Measurements from ENCODE around the gene EFCAB7. TPM values are rescaled to one million over a fixed set of nuclear protein-coding genes. Genes with fewer than 3 reads are reported as not detected.
A peak's percentile ranks its signal among the peaks of the same experiment; 100 is the strongest.
"Not testable (repeated sequence)": the region's sequence is repeated elsewhere in the genome, so short reads cannot be mapped to it uniquely, and the experiment has no call there.

The EFCAB7 gene
- polyA plus RNA-seq, 1 donor = 9.7 TPM

- DNase-seq = no peak
Measured at GRCh38 chr1:63555480-63555879, 32.2 kb downstream of the EFCAB7 start.

DNA sequence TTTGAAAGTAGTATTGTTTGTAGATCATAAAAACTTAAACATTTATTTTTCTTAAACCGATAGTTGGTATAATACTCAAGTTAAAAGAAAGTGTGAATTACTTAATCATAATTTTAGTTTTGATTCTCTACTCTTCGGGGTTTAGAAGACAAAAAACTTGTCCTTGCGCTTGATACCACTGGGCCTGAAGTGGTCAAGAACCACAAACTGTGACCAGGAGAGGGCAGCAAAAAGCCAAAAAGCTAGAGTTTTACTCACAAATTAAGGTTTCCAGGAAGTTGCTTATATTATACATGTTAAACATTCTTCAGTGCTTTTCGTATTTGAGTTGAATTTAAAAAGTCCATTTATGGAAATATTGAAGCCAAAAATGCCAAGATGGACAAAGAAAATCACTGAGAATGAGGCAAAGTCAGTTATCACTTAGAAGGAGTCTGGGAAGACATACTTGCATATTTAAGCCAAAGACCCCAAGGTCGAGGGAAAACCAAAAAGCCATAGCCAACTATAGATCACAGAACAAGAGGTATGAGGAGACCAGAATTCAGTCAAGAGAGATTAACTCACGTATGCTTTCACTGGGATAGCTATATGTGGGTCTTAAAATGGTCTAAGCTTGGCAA, 34.2 kb downstream of the EFCAB7 start:
- DNase-seq = no peak

DNA sequence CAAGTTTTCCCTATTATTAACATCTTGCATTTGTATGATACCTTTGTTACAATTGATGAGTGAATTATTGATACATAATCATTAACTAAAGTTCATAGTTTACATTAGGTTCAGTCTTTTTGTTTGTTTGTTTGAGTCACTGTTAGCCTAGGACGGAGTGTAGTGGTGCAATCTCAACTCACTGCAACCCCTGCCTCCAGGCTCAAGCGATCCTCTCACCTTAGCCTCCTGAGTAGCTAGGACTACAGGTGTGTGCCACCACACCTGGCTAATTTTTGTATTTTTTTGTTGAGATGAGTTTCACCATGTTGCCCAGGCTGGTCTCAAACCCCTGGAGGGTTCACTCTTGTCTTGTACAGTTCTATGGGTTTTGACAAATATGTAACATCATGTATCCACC, 36.0 kb downstream of the EFCAB7 start:
- DNase-seq = no peak

GRCh38 chr1:63563745-63564144, 40.4 kb downstream of the EFCAB7 start:
- no peak for DNase-seq

DNA sequence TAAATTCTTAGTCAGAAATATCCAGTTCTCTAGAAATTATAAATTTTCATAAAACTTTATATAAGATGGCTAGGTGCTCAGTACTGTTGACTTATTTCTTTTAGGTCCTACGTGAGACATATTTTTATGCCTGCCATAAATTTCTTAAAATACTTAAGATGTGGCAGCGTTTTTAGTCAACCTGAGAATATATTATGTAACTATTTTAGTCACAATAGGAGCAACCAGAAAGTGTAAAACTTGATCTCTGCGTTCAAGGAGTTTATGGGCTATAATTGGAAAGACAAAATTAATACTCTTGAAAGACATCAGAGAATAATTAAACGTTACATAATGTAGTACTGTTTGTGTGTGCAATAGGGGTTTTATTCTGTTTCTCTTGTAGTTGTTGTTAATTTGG, 45.7 kb downstream of the EFCAB7 start:
- no peak for DNase-seq

DNA sequence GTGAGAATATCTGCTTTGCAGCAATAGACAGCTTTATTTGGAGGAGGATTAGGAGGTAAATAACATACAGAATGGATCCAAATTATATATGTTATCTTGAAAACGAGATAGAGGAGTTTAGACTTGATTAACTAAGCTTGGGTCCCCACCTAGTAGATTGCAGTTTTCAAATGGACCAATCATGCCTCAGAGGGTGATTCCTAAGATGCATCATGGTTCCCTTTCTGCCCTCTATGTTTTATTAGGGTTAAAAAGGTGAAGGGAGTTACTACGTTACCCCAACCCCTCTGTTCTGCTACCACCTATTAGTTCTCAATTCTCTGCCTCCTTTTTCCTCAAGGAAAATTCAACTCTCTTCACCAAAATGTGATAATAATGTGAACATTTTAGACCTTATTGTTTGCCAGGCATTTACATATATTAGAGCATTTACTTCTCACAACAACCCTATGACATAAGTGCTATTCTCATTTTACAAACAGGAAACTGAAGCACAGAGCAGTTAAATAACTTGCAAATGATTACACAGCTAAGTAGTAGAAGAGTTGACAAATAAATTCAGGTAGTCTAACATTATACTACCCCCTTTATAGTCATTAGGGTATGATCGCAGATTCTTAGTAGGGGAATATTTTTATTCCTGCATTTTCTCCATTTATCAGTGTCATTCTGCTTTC, 46.5 kb downstream of the EFCAB7 start:
- no peak for DNase-seq

GRCh38 chr1:63572686-63573085, 49.4 kb downstream of the EFCAB7 start:
- not testable (repeated sequence) for DNase-seq

GRCh38 chr1:63574203-63574796, 51.0 kb downstream of the EFCAB7 start:
- DNase-seq = not testable (repeated sequence)

GRCh38 chr1:63575340-63575826, 52.1 kb downstream of the EFCAB7 start:
- DNase-seq = peak; percentile 23

DNA sequence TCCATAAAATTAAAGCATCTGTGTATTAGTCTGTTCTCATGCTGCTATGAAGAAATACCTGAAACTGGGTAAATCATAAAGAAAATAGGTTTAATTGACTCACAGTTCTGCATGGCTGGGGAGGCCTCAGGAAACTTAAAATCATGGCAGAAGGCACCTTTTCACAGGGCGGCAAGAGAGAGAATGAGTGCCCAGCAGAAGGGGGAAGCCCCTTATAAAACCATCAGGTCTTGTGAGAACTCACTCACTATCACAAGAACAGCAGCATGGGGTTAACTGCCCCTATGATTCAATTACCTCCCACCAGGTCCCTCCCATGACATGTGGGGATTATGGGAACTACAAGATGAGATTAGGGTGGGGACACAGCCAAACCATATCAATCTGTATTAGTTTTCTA, 63.0 kb downstream of the EFCAB7 start:
- not testable (repeated sequence) for DNase-seq

DNA sequence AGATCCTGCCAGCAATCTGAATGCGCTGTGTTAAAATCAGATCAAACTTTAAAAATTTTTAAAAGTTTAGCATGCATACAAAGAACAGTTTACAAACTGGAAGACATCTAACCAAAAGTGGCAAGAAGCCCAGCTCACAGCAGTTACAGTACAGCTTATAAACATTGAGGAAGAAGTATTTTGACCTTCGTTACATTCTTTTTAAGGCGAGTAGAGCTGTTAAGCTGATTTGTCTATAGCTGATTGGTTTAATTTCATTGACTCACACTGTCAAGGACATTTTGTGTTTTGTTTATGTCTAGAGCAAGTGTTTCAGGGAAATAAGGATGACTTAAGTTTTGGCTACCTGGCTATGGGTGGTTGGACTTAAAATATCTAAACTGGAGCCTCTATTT, 66.8 kb downstream of the EFCAB7 start:
- DNase-seq = peak; percentile 32

DNA sequence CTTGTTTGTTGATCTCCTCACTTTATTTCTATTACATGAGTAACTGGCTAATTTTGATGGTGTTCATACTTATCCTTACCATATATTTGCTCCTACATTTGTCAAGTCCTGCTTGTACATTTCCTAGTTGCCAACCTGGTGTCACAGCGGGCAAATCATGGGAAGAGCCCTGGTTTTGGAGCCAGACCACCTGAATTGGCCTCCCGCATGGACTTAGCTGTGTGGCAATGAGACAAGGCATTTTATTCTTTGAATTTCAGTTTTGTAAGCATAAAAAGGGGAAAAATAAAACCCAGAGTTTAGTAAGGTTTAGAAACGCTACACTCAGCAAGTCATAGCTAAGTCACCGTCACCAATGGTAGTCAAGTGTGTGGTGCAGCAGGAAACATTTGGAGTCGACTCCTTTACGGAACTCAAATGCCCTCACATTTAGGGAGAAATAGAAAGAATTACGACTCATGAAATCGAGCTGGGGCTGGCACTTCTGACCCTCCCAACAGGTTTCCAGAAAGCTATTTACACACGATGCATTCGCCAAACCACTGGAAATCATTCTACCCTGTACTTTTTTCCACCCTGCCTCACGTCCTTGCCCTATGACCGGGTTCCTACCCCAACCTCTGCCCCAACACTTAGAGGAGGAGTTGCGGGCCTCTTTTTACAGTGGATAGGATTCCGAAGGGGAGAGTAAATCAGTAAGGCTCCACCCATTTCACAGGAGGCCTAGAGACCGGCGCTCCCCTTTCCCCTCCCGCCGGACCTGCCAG, 69.4 kb downstream of the EFCAB7 start:
- DNase-seq = peak; percentile 11

- peak; percentile 86 for DNase-seq
Measured at GRCh38 chr1:63593303-63593885, 70.1 kb downstream of the EFCAB7 start, which contains the start of gene PGM1. TSS of gene PGM1 (plus strand) at chr1:63593411. CDS start at chr1:63593489, 78 bp downstream.

DNA sequence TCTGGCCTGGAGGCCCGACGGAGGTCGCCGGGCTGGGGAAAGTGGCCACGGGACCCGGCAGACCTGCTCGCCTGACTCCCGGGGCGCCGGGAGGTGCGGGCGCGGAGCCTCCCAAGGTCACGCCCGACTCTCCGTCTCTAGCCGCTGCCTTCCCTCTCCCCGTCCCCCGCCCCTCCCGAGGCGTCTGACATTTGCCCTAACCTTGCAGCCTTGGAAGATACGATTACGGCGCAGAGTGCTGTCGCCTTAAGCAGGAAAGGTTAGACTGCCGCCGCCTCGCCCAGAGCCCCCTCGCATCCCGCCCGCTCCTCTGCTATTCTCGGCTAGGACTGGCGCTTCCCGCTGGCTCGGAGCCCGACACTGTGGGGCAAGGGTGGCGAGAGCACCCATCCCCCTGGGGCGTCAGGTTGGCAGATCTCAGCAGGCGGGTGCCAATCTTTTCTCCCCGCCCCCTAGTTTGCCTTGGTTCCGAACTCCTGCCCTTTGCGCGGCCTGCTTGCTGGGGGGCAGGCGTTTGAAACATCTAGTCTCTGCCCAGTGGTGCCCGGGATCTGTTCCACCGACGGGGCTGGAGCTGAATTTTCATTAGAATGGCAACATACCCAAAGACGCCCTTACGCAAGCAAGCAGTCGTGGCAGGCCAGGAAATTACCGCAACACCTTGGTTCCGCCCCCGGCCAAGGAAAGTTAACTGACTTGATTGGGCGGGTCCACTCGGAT, 70.7 kb downstream of the EFCAB7 start:
- DNase-seq = peak; percentile 43

- no peak for DNase-seq
Measured at GRCh38 chr1:63595435-63595834, 72.1 kb downstream of the EFCAB7 start.

GRCh38 chr1:63599799-63600198, 76.5 kb downstream of the EFCAB7 start:
- no peak for DNase-seq

GRCh38 chr1:63600248-63600647, 76.9 kb downstream of the EFCAB7 start:
- no peak for DNase-seq

DNA sequence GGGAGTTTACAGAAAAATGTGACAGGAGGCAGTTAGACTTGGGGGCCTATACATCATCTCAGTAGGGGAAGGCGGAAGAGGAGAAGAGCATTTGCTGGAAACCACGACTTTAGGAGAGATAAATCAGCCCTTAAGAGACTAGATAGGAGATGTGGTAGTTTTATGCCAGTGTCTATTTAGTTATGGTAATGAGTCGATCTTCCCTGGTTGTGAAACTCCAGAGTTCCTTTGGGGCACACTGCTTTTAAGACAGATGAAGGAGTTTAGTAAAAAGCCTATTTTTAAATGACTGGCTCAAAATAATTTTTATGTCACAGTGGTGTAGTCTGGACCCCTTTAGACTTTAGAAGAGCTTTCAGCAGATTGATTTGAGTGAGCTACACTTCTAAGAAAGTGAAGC, 77.7 kb downstream of the EFCAB7 start:
- DNase-seq = no peak

DNA sequence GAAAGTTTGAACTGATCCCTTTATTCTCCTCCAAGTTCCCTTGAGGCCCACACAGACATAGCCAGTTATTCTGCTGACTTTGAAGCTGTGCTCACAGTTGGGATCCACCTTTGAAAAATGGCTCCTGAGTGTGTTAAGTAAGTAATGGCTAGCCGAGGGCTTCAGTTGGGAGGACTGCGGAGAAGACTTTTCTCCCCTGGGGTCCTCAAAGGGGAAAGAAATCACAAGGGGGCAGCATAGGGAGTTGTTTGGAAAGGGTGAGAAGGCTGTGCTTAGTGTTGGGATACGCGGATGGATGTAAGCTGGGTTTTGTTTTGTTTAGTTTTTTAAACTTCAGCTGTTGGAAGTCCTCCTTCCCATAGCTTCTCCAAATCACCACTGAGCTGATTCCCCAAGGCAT, 78.1 kb downstream of the EFCAB7 start:
- DNase-seq = no peak

DNA sequence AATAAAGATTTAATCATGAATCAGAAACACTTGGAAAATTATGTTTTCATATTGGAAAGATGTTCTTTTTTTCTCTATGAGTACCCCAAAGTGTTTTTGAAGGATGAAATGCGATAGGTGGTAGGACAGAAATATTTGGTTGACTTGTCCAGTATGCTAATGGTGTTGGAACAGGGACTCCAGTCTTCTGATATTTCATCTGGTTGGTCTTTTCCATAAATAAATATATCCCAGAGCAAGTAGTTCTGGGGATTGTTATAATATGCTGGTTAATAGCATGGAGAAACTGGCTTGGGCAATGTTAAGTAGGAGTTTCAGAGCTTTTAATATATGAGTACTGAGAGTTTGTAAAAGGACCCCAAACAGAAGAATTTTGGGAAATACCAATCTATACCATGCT, 78.6 kb downstream of the EFCAB7 start:
- DNase-seq = no peak

DNA sequence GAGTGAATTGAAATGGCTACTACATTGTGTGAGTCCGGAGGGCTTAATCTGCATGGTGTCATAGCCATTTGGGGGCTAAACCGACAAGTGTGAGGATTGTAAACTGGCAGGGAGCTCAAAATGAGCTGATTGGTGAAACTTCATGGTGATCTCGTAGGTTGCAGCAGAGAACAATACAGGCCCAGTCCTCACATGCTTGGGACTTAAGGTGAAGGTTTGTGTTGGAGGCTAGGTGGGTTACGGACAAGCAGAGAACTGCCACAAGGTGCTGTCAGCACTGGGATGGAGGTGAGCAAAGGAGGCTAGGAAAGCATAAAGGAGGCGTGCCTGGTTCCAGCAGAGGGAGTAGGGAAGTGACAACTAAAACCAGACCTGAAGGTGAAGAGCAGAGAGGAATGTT, 79.3 kb downstream of the EFCAB7 start:
- no peak for DNase-seq

GRCh38 chr1:63603810-63604209, 80.5 kb downstream of the EFCAB7 start:
- DNase-seq = no peak

Measured in hindlimb muscle (tissue), 1 donor.